D721Med (cell line): ENCODE measurements around the gene TLK1.

ENCODE experiments used
- DNase-seq: peaks from one replicate; pipeline ENCODE4 v3.0.0; 2011; ENCODE audit warnings: low spot score; ENCODE audit not compliant: insufficient read length
- FAIRE-seq: peaks from 2 replicates; lab custom pipeline; 2011; peaks lifted over from hg19 to GRCh38; lab: Jason Lieb, UNC
- TF ChIP-seq, protein P1 (sequence below): IDR thresholded peaks from 2 replicates; pipeline ENCODE4 v1.5.1; 2012; ENCODE audit warnings: mild to moderate bottlenecking, control low read depth; ENCODE audit not compliant: insufficient read depth; ENCODE audit errors: missing control alignments

TLK1 gene

DNA sequence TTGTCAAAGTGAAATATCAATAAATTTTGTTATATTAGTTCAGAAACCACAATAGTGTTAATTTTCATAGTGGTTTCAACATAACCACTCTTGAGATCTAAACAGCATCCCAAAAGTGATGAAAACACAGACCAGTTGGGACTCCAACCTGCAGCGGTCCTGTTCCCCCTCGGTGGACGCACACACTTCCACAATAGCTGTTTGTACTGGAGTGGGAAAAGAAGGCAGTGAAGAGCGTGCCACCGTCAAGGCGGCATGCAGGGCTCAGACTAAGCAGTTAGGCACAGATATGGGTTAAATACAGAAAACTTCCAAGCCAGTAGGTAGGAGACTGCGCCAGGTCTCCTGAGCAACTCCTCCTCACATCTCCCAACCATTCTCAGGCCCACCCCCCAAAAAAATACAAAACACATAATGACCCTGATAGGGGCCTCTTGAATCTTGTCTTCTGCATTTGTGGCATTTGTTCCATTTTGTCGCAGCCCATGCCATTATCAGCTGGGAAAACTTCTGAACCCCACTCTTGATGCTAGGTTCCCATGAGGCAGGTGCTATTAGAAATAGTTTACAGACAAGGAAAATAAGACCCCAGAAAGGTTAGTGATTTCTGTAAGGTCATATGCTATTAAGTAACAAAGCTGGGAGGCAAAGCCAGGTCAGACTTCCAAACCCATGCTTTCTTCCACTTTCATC, 174.0 kb downstream of the TLK1 start:
- FAIRE-seq (no peak), DNase-seq (no peak)
- TF ChIP-seq, protein P1, sequence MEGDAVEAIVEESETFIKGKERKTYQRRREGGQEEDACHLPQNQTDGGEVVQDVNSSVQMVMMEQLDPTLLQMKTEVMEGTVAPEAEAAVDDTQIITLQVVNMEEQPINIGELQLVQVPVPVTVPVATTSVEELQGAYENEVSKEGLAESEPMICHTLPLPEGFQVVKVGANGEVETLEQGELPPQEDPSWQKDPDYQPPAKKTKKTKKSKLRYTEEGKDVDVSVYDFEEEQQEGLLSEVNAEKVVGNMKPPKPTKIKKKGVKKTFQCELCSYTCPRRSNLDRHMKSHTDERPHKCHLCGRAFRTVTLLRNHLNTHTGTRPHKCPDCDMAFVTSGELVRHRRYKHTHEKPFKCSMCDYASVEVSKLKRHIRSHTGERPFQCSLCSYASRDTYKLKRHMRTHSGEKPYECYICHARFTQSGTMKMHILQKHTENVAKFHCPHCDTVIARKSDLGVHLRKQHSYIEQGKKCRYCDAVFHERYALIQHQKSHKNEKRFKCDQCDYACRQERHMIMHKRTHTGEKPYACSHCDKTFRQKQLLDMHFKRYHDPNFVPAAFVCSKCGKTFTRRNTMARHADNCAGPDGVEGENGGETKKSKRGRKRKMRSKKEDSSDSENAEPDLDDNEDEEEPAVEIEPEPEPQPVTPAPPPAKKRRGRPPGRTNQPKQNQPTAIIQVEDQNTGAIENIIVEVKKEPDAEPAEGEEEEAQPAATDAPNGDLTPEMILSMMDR, result no peak

DNA sequence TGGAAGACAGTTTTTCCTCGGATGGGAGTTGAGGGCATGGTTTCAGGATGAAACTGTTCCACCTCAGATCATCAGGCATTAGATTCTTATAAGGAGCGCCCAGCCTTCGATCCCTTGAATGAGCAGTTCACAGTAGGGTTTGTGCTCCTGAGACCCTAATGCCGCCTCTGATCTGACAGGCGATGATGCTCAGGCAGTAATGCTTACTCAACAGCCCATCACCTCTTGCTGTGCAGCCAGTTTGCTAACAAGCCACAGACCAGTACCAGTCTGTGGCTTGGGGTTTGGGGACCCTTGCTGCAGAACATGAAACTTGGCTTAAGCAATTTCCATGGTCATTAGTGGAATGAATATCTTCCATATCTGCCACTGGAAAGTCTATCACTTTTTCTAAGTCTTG, 175.3 kb downstream of the TLK1 start:
- TF ChIP-seq, protein P1, result no peak
- no peak for FAIRE-seq
- DNase-seq, result no peak

DNA sequence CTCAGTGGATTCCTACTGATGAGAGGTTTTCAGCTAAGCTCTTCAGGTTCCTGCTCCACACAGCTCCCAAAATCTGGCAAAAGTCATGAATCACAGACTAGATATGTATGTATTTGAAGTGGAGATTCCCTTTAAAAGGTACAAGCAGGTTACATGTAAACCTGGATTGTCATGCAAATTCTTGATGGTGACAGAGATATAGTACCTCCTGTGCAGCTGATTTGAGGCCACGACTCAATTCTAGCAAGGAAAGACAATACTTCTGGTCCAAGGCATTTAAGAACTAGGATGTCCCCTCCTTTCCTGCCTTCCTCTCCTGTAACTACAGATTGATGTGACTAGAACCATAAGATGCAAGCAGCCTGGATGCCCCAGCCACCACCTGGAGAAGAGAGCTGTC, 176.6 kb downstream of the TLK1 start:
- FAIRE-seq (no peak), DNase-seq (no peak)
- TF ChIP-seq, protein P1, result no peak

DNA sequence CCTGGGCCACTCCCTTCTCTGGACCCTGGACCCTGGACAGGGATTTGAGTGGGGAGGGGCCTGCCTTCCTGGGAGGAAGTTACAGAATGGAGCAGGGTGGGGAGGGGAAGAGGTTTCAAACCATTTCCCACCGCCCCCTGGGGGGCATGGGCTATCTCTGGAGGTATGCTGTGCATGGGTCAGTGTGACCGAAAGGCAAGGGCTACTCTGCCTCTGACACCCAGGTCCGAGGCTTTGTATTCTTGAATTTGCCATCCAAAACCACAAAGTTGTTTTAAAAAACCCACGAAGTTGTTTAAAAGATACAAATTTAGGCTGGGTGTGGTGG, 184.8 kb downstream of the TLK1 start:
- no peak for DNase-seq
- TF ChIP-seq, protein P1, result no peak
- no peak for FAIRE-seq

DNA sequence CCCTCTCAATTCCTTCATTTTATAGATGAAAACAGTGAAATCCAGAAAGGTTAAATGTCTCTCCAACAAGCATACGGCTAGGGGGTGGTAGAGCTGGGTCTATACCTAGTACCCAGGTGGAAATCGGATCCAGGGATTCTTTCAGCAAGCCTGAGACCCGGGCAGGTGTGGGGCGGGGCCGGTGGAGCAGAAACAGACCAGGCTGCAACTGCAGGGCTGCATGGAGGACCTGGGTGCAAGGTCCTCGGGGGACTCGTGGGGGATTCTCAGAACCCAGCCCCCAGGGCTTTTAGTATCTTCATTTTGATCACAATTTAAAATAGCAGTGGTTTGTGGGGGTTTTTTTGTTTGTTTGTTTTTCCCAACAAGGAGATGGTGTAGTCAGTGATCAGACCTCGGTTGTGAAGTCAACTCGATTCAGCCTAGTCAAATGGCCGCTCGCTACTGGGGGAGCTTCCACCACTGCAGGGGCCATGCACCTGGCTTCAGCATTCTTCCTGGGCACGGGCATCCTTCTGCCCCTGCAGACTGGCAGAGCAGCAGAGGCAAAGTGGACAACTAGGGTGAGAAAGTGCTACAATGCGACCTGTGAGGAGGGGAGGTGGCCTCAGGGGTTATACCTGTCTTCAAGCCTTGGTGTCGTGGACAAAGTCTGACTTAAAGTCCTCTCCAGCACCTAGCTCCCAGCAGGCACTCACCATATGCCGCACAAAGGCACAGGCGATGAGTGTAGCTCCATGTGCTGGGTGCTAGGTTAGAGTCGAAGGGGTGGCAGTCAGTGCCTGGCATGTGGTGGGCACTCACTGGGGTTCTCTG, 185.4 kb downstream of the TLK1 start:
- DNase-seq (no peak), FAIRE-seq (no peak)
- TF ChIP-seq, protein P1, result no peak

DNA sequence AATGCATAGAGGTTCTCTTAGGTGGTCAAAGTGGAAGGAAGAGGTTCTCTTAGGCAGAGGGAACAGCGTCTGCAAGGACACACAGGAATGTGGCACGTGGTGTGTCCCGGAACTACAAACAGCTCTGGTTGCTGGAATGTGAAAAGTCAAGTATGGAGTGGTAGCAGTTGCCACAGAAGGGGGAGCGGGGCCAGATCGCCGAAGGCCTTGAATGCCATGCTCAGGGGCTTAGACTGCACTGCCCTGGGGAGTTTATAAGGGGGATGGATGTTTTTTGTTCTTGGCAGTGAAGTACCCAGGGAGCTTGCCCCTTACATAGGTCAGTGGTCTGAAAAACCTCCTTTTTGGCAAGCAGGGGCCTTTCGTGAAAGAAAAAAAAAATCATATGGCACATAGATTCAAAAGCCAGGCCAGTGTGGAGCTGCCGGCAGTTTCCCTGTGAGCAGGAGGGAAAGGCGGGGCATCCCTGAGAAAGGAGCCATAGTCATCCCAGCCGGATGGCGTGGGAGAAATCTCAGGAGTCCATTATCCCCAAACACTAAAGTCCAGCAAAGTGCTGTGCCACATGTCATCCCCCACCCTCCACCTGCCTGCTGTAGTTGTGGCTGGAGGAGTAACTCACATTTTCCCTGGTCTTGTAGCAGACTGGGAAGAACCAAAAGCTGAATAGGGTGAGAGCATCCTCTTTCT, 186.2 kb downstream of the TLK1 start:
- DNase-seq, result no peak
- FAIRE-seq, result no peak
- TF ChIP-seq, protein P1, result no peak
